Astrocyte of the spinal cord (primary cell): ENCODE data around the gene TREML4.
"Not testable (repeated sequence)": the region's sequence is repeated elsewhere in the genome, so short reads cannot be mapped to it uniquely, and the experiment has no call there.

Experiments
- DNase-seq: peaks from one replicate; pipeline ENCODE4 v3.0.0; 2011; ENCODE audit warnings: low read depth, low spot score
- H3K4me3 ChIP-seq: 2 replicates; pipeline ENCODE4 v1.5.1; 2011; ENCODE audit warnings: low read depth, mild to moderate bottlenecking, low read length, moderate library complexity
- in situ Hi-C: cut with HindIII; loops from 2 replicates; pipeline ENCODE4 v1.10.0; 2017; ENCODE audit warnings: low sequenced_read_pairs
- TF ChIP-seq, protein P1 (sequence below): IDR thresholded peaks from 2 replicates; pipeline ENCODE4 v1.5.1; 2012; ENCODE audit warnings: low read depth, mild to moderate bottlenecking, low read length, inconsistent platforms

Gene TREML4

DNA sequence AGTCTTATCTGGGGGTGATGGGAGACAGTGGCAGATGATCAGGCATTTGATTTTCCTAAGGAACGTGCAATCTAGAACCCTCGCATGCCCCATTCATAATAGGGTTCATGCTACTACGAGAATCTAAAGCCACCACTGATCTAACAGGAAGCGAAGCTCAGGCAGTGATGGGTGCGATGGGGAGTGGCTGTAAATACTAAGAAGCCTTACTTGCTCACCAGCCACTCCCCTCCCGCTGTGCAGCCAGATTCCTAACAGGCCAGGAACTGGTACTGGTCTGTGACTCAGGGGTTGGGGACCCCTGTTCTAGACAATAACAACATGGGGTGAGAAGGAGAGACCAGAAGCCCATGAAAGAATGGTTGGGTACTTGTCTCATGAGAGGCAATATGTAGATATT, 4.5 kb downstream of the TREML4 start:
- in situ Hi-C loops, result no loop called here
- TF ChIP-seq, protein P1, sequence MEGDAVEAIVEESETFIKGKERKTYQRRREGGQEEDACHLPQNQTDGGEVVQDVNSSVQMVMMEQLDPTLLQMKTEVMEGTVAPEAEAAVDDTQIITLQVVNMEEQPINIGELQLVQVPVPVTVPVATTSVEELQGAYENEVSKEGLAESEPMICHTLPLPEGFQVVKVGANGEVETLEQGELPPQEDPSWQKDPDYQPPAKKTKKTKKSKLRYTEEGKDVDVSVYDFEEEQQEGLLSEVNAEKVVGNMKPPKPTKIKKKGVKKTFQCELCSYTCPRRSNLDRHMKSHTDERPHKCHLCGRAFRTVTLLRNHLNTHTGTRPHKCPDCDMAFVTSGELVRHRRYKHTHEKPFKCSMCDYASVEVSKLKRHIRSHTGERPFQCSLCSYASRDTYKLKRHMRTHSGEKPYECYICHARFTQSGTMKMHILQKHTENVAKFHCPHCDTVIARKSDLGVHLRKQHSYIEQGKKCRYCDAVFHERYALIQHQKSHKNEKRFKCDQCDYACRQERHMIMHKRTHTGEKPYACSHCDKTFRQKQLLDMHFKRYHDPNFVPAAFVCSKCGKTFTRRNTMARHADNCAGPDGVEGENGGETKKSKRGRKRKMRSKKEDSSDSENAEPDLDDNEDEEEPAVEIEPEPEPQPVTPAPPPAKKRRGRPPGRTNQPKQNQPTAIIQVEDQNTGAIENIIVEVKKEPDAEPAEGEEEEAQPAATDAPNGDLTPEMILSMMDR, result no peak
- DNase-seq, result no peak
- H3K4me3 ChIP-seq, result no peak overlapping the region

GRCh38 chr6:41236276-41236675, 8.1 kb downstream of the TREML4 start:
- no peak overlapping the region for H3K4me3 ChIP-seq
- TF ChIP-seq, protein P1, result no peak
- in situ Hi-C loops, result no loop called here
- no peak for DNase-seq

DNA sequence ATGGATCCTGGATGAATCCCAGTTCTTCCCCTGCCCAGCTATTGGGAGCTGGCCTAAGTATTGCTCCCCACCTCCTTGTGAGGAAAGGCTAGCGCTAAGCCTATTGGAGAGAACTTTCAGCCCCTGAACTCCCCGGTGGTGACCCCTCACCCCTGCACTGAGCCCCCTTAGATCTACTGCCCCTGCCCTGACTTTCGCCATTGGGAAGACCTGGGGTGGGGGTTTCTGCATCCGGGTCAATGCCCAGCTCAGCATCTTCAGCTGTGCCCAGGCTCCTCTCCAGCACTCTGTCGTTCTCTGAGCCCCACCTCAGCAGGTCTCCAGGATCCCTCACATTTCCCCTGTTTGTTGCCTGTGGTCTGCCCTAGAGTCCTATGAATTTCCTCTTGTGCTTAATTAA, 9.0 kb downstream of the TREML4 start:
- DNase-seq, result no peak
- H3K4me3 ChIP-seq, result no peak overlapping the region
- in situ Hi-C loops, result no loop called here
- TF ChIP-seq, protein P1, result no peak

DNA sequence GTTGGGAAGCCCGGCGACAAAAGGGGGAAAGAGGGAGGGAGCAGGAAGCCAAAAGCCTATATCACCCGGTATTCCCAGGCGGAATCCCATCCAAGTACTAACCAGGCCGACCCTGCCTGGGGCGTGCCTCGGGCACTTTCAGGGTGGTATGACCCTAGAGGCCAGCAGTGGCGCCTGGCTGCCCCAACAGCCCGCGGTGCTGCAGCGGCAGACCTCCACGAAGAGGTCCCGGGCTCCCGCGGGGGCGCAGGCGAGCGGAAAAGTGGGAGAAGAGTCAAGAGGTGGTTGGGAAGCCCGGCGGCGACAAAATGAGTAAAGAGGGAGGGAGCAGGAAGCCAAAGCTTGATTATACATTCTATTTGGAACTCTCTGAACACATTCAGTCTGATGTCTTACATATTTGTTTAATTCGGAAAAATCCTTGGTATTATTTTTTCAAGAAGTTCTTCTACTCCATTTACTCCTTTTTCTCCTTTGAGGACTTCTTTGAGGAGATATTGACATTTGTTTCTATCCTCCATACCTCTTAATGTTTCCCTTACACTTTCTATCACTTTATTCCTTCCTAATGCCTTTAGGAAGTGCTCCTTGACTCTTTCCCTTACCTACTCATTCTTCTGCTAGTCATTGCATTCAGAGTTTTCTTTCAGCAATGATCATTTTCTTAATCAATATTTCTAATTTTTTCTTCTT, 11.5 kb downstream of the TREML4 start:
- DNase-seq, result no peak
- in situ Hi-C loops, result no loop called here
- no peak overlapping the region for H3K4me3 ChIP-seq
- TF ChIP-seq, protein P1, result no peak

DNA sequence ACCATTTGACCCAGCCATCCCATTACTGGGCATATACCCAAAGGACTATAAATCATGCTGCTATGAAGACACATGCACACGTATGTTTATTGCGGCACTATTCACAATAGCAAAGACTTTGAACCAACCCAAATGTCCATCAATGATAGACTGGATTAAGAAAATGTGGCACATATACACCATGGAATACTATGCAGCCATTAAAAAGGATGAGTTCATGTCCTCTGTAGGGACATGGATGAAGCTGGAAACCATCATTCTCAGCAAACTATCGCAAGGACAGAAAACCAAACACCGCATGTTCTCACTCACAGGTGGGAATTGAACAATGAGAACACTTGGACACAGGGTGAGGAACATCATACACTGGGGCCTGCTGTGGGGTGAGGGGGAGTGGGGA, 18.4 kb downstream of the TREML4 start:
- in situ Hi-C loops, H3K4me3 ChIP-seq, DNase-seq: not testable (repeated sequence)

DNA sequence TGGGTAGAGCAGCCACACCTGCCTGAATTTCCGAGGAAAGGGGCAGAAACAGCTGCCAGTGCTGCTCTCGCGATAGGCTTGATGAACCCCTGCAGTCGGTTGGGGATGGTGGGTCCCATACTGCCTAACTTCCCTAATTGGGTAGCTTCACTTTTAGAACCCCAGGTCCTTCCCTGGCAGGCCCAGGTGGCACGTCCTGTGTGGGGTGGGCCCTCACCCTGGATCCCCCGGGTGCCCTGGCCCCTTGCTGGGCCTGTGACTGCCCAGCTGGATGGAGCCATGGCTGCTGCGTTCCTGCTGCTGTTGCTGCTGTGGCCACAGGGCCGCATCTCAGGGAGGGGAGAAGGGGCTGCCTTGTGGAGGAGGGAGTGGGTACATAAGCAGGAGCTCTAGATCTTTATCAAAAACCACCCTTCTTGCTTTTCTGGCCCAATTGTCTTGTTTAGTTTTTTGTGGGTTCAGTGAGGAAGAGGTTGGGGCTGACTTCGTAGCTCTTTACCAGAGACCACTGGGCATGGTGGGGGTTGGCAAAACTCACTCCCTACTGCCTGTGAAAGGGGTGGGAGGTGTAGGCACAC, 19.2 kb downstream of the TREML4 start:
- in situ Hi-C loops, result no loop called here
- no peak overlapping the region for H3K4me3 ChIP-seq
- TF ChIP-seq, protein P1, result no peak
- DNase-seq, result no peak

DNA sequence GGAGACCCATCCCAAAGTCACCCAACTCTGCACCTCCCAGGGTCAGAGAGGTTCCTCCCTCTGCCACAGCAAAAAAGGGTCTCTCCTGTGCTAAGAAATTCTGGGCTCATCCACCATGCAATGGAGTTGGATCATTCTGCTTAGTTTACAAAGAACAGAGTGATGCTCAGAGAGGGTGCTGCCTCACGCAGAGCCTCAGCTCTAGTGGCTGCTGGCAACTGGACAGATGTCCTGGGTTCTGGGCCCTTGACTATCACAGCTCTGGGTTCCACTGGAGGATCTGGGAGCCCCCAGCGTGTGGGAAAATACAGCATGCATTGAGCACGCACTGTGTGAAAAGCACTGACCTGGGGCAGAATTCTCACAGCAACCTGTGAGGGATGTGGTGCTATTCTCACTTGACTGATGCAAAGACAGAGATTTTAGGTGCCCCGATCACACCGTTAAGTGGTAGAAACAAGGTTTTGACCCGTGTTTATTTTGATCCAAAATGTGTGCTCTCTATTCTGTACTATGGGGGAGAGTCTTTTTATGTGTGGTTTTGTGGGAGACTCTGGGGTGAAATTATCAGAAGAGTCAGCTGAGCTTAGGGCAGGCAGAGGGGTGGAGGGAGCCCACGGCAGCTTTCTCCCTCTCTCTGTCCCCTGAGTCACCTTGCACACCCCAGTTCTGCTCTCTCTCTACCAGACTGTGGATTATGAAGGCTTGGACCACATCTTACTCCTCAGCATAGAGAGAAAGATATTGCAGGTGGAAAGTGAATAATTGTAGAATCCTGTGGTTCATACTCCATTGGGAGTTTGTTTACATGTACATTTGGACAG, 19.9 kb downstream of the TREML4 start:
- H3K4me3 ChIP-seq, result no peak overlapping the region
- DNase-seq, result no peak
- TF ChIP-seq, protein P1, result no peak
- in situ Hi-C loops, result no loop called here
